ENCODE measurements around the gene COPE.

DNA sequence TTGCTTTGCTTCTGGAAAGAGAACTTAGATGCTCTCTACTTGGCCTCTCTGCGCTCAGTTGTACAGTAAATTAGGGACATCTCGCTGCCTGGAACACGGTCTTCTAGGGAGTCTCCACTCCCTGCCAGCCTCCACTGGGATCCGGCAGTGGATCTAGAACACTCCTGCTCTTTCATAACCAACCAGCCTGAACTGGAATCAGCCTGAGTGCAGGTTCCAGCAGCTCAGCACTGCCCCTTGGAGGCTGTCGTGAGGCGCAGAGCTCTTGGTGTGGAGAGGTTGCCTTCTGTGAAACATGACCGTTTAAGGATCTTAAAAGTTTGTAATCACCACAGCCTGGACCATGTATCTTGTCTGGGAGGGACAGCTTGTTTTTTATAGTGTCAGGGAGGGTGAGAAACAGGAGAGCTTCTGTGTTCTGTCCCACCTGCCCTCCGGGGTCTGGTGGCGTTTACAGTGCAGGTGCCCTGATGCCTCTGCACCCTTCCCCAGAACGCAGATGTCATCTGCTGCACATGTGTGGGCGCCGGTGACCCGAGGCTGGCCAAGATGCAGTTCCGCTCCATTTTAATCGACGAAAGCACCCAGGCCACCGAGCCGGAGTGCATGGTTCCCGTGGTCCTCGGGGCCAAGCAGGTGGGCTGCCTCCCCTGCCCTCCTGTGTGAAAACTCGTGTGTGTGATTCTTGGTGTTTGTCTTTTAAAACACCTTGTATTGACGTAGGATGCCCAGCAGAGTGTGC lies 62.6 kb downstream of the COPE start:
- TF ChIP-seq, protein P1, sequence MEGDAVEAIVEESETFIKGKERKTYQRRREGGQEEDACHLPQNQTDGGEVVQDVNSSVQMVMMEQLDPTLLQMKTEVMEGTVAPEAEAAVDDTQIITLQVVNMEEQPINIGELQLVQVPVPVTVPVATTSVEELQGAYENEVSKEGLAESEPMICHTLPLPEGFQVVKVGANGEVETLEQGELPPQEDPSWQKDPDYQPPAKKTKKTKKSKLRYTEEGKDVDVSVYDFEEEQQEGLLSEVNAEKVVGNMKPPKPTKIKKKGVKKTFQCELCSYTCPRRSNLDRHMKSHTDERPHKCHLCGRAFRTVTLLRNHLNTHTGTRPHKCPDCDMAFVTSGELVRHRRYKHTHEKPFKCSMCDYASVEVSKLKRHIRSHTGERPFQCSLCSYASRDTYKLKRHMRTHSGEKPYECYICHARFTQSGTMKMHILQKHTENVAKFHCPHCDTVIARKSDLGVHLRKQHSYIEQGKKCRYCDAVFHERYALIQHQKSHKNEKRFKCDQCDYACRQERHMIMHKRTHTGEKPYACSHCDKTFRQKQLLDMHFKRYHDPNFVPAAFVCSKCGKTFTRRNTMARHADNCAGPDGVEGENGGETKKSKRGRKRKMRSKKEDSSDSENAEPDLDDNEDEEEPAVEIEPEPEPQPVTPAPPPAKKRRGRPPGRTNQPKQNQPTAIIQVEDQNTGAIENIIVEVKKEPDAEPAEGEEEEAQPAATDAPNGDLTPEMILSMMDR (IDR thresholded peaks at IDR 0.05) = no peak
- no peak for TF ChIP-seq EZH2 (IDR thresholded peaks at IDR 0.05; ENCODE audit: borderline replicate concordance, insufficient read depth, low read depth, low read length, poor library complexity, severe bottlenecking)

All from B cell (primary cell).